B cell (primary cell): Measurements from ENCODE around the gene BCS1L. TPM values are rescaled to one million over a fixed set of nuclear protein-coding genes. Genes with fewer than 3 reads are reported as not detected.

Source experiments
- ATAC-seq: fragments of 200-7000 bp; cut with Tn5 transposase; one replicate; pipeline ENCODE4 v1.10.0; 2021; ENCODE audit warnings: low read depth, mild to moderate bottlenecking, moderate number of reproducible peaks, moderate library complexity
- CTCF ChIA-PET: fragments of 350-600 bp; sonication (Branson Sonifier 250); formaldehyde crosslinking; loops from one replicate; lab custom pipeline; 2021; ENCODE audit warnings: antibody characterized with exemption, inconsistent platforms; lab: Charles Lee
- POLR2A ChIA-PET: fragments of 350-600 bp; sonication (Branson Sonifier 250); formaldehyde crosslinking; loops from one replicate; lab custom pipeline; 2021; ENCODE audit warnings: antibody characterized with exemption; lab: Charles Lee
- DNase-seq: peaks from one replicate; pipeline ENCODE4 v3.0.0; 2013
- H2AFZ ChIP-seq: 2 replicates; pipeline ENCODE4 v1.6.1; 2012; ENCODE audit warnings: mild to moderate bottlenecking, low read depth, low read length; ENCODE audit not compliant: insufficient read depth, poor library complexity, severe bottlenecking
- H3K27ac ChIP-seq, 2 donors: 1 replicate in 1 of 2; 2 replicates in 1 of 2; pipeline ENCODE4 v1.5.1; 2012 to 2013; ENCODE audit warnings: low read length in 2 of 2, mild to moderate bottlenecking in 2 of 2, moderate library complexity in 1 of 2
- H3K27me3 ChIP-seq, 4 experiments: fragments of 200-600 bp in 1 of 4; sonication (generic) in 1 of 4; replicated peaks in 1 of 4; 1 replicate in 2 of 4; 2 replicates in 2 of 4; pipeline versions ENCODE4 v1.6.1 to v1.7.0; 2013 to 2016; ENCODE audit warnings: low read length in 3 of 4, mild to moderate bottlenecking in 2 of 4, mixed read lengths in 1 of 4, moderate library complexity in 1 of 4; ENCODE audit not compliant: insufficient read depth in 4 of 4, control insufficient read depth in 3 of 4; ENCODE audit errors: control extremely low read depth in 1 of 4
- H3K36me3 ChIP-seq, 2 experiments: replicated peaks in 1 of 2; 1 replicate in 1 of 2; 2 replicates in 1 of 2; pipeline versions ENCODE4 v1.6.1 to v1.7.1; 2013; ENCODE audit warnings: low read length in 1 of 2; ENCODE audit not compliant: insufficient read depth in 2 of 2, control insufficient read depth in 1 of 2; ENCODE audit errors: control extremely low read depth in 1 of 2, extremely low read depth in 1 of 2
- H3K4me1 ChIP-seq, 2 donors: fragments of 200-600 bp in 1 of 2; sonication (generic) in 1 of 2; 1 replicate in 1 of 2; 2 replicates in 1 of 2; pipeline versions ENCODE4 v1.5.1 to v1.6.1; 2013 to 2017; ENCODE audit warnings: low read length in 2 of 2; ENCODE audit not compliant: control insufficient read depth in 2 of 2, insufficient read depth in 2 of 2
- H3K4me2 ChIP-seq: replicated peaks from 2 replicates; pipeline ENCODE3; 2012; ENCODE audit warnings: mild to moderate bottlenecking, low read depth, low read length; ENCODE audit not compliant: poor library complexity, severe bottlenecking
- H3K4me3 ChIP-seq, 5 experiments: fragments of 200-600 bp in 1 of 5; sonication (generic) in 1 of 5; 1 replicate in 3 of 5; 2 replicates in 2 of 5; pipeline versions ENCODE4 v1.5.1 to v1.7.0; 2011 to 2016; ENCODE audit warnings: low read length in 4 of 5, mild to moderate bottlenecking in 4 of 5, low read depth in 2 of 5, control low read depth in 1 of 5, moderate library complexity in 1 of 5; ENCODE audit not compliant: insufficient read depth in 1 of 5; ENCODE audit errors: control extremely low read depth in 1 of 5, extremely low read depth in 1 of 5
- H3K79me2 ChIP-seq: fragments of 200-600 bp; sonication (generic); one replicate; pipeline ENCODE4 v1.6.0; 2016; ENCODE audit warnings: low read length; ENCODE audit not compliant: control insufficient read depth, insufficient read depth
- H3K9ac ChIP-seq: fragments of 200-600 bp; sonication (generic); 2 replicates; pipeline ENCODE4 v1.6.1; 2017; ENCODE audit warnings: mild to moderate bottlenecking, low read length, moderate library complexity
- H3K9me3 ChIP-seq, 3 donors: one replicate each; pipeline versions ENCODE4 v1.6.1 to v1.7.1; 2013; ENCODE audit warnings: low read length in 2 of 3; ENCODE audit not compliant: control insufficient read depth in 2 of 3, insufficient read depth in 1 of 3; ENCODE audit errors: control extremely low read depth in 1 of 3
- H4K20me1 ChIP-seq: 2 replicates; pipeline ENCODE4 v1.6.0; 2012; ENCODE audit warnings: mild to moderate bottlenecking, low read length; ENCODE audit not compliant: insufficient read depth, control insufficient read depth, poor library complexity, severe bottlenecking
- H3K27ac Mint-ChIP-seq: one replicate; pipeline ENCODE4 v1.8.0; 2021; ENCODE audit warnings: mixed read lengths
- H3K27me3 Mint-ChIP-seq: one replicate; pipeline ENCODE4 v1.8.0; 2021; ENCODE audit warnings: mixed read lengths
- H3K4me1 Mint-ChIP-seq: one replicate; pipeline ENCODE4 v1.8.0; 2021; ENCODE audit warnings: mixed read lengths
- H3K4me3 Mint-ChIP-seq: one replicate; pipeline ENCODE4 v1.8.0; 2021; ENCODE audit warnings: mixed read lengths
- H3K9me3 Mint-ChIP-seq: one replicate; pipeline ENCODE4 v1.8.0; 2022; ENCODE audit warnings: mixed read lengths; ENCODE audit not compliant: insufficient read depth
- EZH2 ChIP-seq: IDR thresholded peaks from 2 replicates; pipeline ENCODE4 v1.6.1; 2012; ENCODE audit warnings: borderline replicate concordance, low read depth, mild to moderate bottlenecking, moderate library complexity, low read length; ENCODE audit not compliant: insufficient read depth, poor library complexity, severe bottlenecking
- WGBS: methylation state at CpG from one replicate; pipeline ENCODE4 v1.1.5; 2013; ENCODE audit warnings: missing lambda C conversion rate; ENCODE audit not compliant: insufficient coverage; 5-methylcytosine and 5-hydroxymethylcytosine counted together
- intact Hi-C: fragments of 100-400 bp; cut with micrococcal nuclease; formaldehyde crosslinking; loops from one replicate; pipeline ENCODE4 v1.10.0; 2022
- polyA plus RNA-seq: library from polyadenylated mRNA; depleted of rRNA; stranded (reverse); fragments of >200 nt; gene quantifications from 2 replicates; pipeline ENCODE4 v1.2.3, GENCODE V29; 2012
- total RNA-seq, 2 donors: library from RNA; stranded (reverse); fragments of 120-200 nt in 1 of 2; gene quantifications; 1 replicate in 1 of 2; 2 replicates in 1 of 2; pipeline versions ENCODE4 v1.2.3 to v1.2.4, GENCODE V29; 2013 to 2022
- TF ChIP-seq, protein P1 (sequence below): fragments of 200-600 bp; IDR thresholded peaks from one replicate; pipeline ENCODE4 v1.8.0; 2022; ENCODE audit warnings: antibody characterized with exemption, mild to moderate bottlenecking

Gene BCS1L
- total and polyA plus RNA-seq, 2 donors (not counting 1 experiment from before 2014, with no cell fraction given) = 56.1 to 104 TPM

GRCh38 chr2:218701806-218702205 lies 42.3 kb downstream of the BCS1L start:
- intact Hi-C loops = no loop called here
- TF ChIP-seq, protein P1, sequence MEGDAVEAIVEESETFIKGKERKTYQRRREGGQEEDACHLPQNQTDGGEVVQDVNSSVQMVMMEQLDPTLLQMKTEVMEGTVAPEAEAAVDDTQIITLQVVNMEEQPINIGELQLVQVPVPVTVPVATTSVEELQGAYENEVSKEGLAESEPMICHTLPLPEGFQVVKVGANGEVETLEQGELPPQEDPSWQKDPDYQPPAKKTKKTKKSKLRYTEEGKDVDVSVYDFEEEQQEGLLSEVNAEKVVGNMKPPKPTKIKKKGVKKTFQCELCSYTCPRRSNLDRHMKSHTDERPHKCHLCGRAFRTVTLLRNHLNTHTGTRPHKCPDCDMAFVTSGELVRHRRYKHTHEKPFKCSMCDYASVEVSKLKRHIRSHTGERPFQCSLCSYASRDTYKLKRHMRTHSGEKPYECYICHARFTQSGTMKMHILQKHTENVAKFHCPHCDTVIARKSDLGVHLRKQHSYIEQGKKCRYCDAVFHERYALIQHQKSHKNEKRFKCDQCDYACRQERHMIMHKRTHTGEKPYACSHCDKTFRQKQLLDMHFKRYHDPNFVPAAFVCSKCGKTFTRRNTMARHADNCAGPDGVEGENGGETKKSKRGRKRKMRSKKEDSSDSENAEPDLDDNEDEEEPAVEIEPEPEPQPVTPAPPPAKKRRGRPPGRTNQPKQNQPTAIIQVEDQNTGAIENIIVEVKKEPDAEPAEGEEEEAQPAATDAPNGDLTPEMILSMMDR = no peak
- no peak for TF ChIP-seq EZH2
- 100% methylated on average over 1 of the region's 2 CpGs for WGBS
- no peaks in the 10 kb centered on the region for H3K9me3 ChIP-seq
- no peaks in the 10 kb centered on the region for H3K4me1 ChIP-seq
- DNase-seq = no peak
- no peaks in the 10 kb centered on the region for H3K79me2 ChIP-seq
- no peak overlapping the region for H3K9ac ChIP-seq
- POLR2A ChIA-PET = no interaction called here
- H2AFZ ChIP-seq = no peak overlapping the region
- H3K27ac ChIP-seq = no peak overlapping the region
- no peaks in the 10 kb centered on the region for H3K27me3 ChIP-seq
- Mint-ChIP-seq H3K27me3 (no peaks in the 10 kb centered on the region), H3K4me3 (no peak overlapping the region), H3K9me3 (no peaks in the 10 kb centered on the region), H3K27ac (no peak overlapping the region), H3K4me1 (no peaks in the 10 kb centered on the region)
- CTCF ChIA-PET = no interaction called here
- H3K36me3 ChIP-seq = peaks cover 0 to 4% of the 10 kb centered on the region in 2 experiments
- no peak overlapping the region for H3K4me2 ChIP-seq
- no peak for ATAC-seq
- H3K4me3 ChIP-seq = no peak overlapping the region
- no peaks in the 10 kb centered on the region for H4K20me1 ChIP-seq

DNA sequence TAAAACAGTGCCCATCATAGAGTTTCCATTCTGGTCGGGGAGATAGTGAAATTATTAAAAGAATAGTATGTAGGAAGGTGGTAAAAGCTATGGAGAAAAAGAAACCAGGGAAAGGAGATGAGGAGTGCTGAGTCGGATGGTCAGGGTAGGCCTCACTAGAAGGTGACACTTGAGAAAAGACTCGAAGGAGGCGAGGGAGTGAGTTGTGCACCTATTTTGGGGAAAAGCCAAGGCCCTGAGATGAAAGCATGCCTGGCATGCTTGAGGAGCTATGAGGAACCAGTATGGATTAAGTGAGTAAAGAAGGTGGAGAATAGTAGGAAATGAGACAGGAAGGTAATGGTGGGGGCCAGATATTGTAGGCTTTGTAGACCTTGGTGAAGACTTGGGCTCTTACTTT lies 43.9 kb downstream of the BCS1L start:
- H3K79me2 ChIP-seq = no peaks in the 10 kb centered on the region
- POLR2A ChIA-PET = interaction anchor here (0.6 kb wide), 1 partner anchor 117 kb away, joined by 3 read pairs; no protein-coding TSS in a partner anchor
- TF ChIP-seq, protein P1 = no peak
- no peak for TF ChIP-seq EZH2
- Mint-ChIP-seq H3K4me1 (no peaks in the 10 kb centered on the region), H3K27me3 (peaks cover 3% of the 10 kb centered on the region), H3K27ac (no peak overlapping the region), H3K9me3 (no peaks in the 10 kb centered on the region), H3K4me3 (no peak overlapping the region)
- H3K27me3 ChIP-seq = peaks cover 0 to 2% (median 0%) of the 10 kb centered on the region in 4 experiments
- intact Hi-C loops = no loop called here
- no peak for DNase-seq
- H3K4me2 ChIP-seq = no peak overlapping the region
- H3K4me3 ChIP-seq = no peak overlapping the region
- no peaks in the 10 kb centered on the region for H3K9me3 ChIP-seq
- no peak overlapping the region for H3K27ac ChIP-seq
- H3K4me1 ChIP-seq = no peaks in the 10 kb centered on the region
- CTCF ChIA-PET = no interaction called here
- peaks cover 0 to 4% of the 10 kb centered on the region in 2 experiments for H3K36me3 ChIP-seq
- no peak overlapping the region for H3K9ac ChIP-seq
- no peak for ATAC-seq
- H2AFZ ChIP-seq = no peak overlapping the region
- H4K20me1 ChIP-seq = no peaks in the 10 kb centered on the region
- 73% methylated on average over 4 of the region's 4 CpGs for WGBS
